Parathyroid adenoma (tissue), 2 donors: ENCODE data around the gene BRD3OS.

Experiments used
- H2AFZ ChIP-seq: fragments of 300-600 bp; sonication (generic); one replicate; pipeline ENCODE4 v1.7.0; 2017; ENCODE audit warnings: antibody characterized with exemption, mild to moderate bottlenecking
- H3K27ac ChIP-seq: fragments of 300-600 bp; sonication (generic); one replicate; pipeline ENCODE4 v1.7.0; 2017
- H3K27me3 ChIP-seq: fragments of 300-600 bp; sonication (generic); one replicate; pipeline ENCODE4 v1.7.0; 2017; ENCODE audit warnings: low read length; ENCODE audit not compliant: control insufficient read depth, insufficient read depth
- H3K36me3 ChIP-seq: fragments of 300-600 bp; sonication (generic); one replicate; pipeline ENCODE4 v1.7.0; 2017; ENCODE audit warnings: low read length; ENCODE audit not compliant: control insufficient read depth, insufficient read depth
- H3K4me1 ChIP-seq: fragments of 300-600 bp; sonication (generic); one replicate; pipeline ENCODE4 v1.7.0; 2017; ENCODE audit warnings: control low read depth
- H3K4me2 ChIP-seq: fragments of 300-600 bp; sonication (generic); one replicate; pipeline ENCODE4 v1.7.0; 2017; ENCODE audit warnings: low read length
- H3K4me3 ChIP-seq: fragments of 300-600 bp; sonication (generic); one replicate; pipeline ENCODE4 v1.7.0; 2017; ENCODE audit warnings: low read depth, low read length
- H3K79me2 ChIP-seq: fragments of 300-600 bp; sonication (generic); one replicate; pipeline ENCODE4 v1.7.0; 2017; ENCODE audit warnings: control low read depth
- H3K9ac ChIP-seq: fragments of 300-600 bp; sonication (generic); one replicate; pipeline ENCODE4 v1.7.0; 2017; ENCODE audit warnings: mild to moderate bottlenecking
- H3K9me3 ChIP-seq: fragments of 300-600 bp; sonication (generic); one replicate; pipeline ENCODE4 v1.7.0; 2017; ENCODE audit warnings: low read length; ENCODE audit not compliant: control insufficient read depth
- CTCF ChIP-seq: fragments of 300-600 bp; sonication (generic); IDR thresholded peaks from one replicate; pipeline ENCODE4 v1.7.0; 2017; ENCODE audit warnings: antibody characterized with exemption, mild to moderate bottlenecking
- donor health status: primary hyperparathyroidism.

BRD3OS gene

GRCh38 chr9:134030821-134031470, 5.7 kb downstream of the BRD3OS start:
- no peak for TF ChIP-seq CTCF
- H3K9ac ChIP-seq, result no peak overlapping the region
- no peaks in the 10 kb centered on the region for H3K27me3 ChIP-seq
- no peak overlapping the region for H2AFZ ChIP-seq
- no peak overlapping the region for H3K27ac ChIP-seq
- H3K4me3 ChIP-seq, result no peak overlapping the region
- H3K9me3 ChIP-seq, result no peaks in the 10 kb centered on the region
- no peak overlapping the region for H3K4me2 ChIP-seq
- H3K79me2 ChIP-seq, result no peaks in the 10 kb centered on the region
- H3K36me3 ChIP-seq, result no peaks in the 10 kb centered on the region
- H3K4me1 ChIP-seq, result no peaks in the 10 kb centered on the region

- H3K36me3 ChIP-seq, result no peaks in the 10 kb centered on the region
- H3K79me2 ChIP-seq, result no peaks in the 10 kb centered on the region
These were observed 6.5 kb downstream of the BRD3OS start for GRCh38 chr9:134031783-134032182.

GRCh38 chr9:134032456-134033222, 7.4 kb downstream of the BRD3OS start:
- H3K9me3 ChIP-seq, result no peaks in the 10 kb centered on the region
- H2AFZ ChIP-seq, result no peak overlapping the region
- H3K79me2 ChIP-seq, result no peaks in the 10 kb centered on the region
- H3K36me3 ChIP-seq, result no peaks in the 10 kb centered on the region
- H3K9ac ChIP-seq, result no peak overlapping the region
- no peak for TF ChIP-seq CTCF
- no peaks in the 10 kb centered on the region for H3K27me3 ChIP-seq
- H3K27ac ChIP-seq, result no peak overlapping the region
- H3K4me1 ChIP-seq, result no peaks in the 10 kb centered on the region
- no peak overlapping the region for H3K4me3 ChIP-seq
- no peak overlapping the region for H3K4me2 ChIP-seq

More at GRCh38 chr9:134031783-134032182, 6.5 kb downstream of the BRD3OS start:
- Histone ChIP-seq H3K27me3 (no peaks in the 10 kb centered on the region), H3K27ac (no peak overlapping the region), H2AFZ (no peak overlapping the region), H3K4me3 (no peak overlapping the region), H3K9ac (no peak overlapping the region), H3K4me1 (no peaks in the 10 kb centered on the region), H3K9me3 (no peaks in the 10 kb centered on the region), H3K4me2 (no peak overlapping the region)
- no peak for TF ChIP-seq CTCF

GRCh38 chr9:134033516-134034214, 8.4 kb downstream of the BRD3OS start:
- Histone ChIP-seq H3K27me3 (no peaks in the 10 kb centered on the region), H3K27ac (no peak overlapping the region), H2AFZ (no peak overlapping the region), H3K9ac (no peak overlapping the region), H3K79me2 (no peaks in the 10 kb centered on the region), H3K4me1 (no peaks in the 10 kb centered on the region), H3K9me3 (no peaks in the 10 kb centered on the region), H3K4me3 (no peak overlapping the region), H3K4me2 (no peak overlapping the region), H3K36me3 (no peaks in the 10 kb centered on the region)
- TF ChIP-seq CTCF, result no peak
